HepG2 (cell line): ENCODE measurements around the gene CA4. TPM values are rescaled to one million over a fixed set of nuclear protein-coding genes. Genes with fewer than 3 reads are reported as not detected.
A peak's percentile ranks its signal among the peaks of the same experiment; 100 is the strongest.

ENCODE experiments used
- FOXP4 ChIP-seq: sonication (generic); formaldehyde crosslinking; IDR thresholded peaks from 2 replicates; pipeline ENCODE4 v1.4.0; 2020; ENCODE audit warnings: missing genetic modification reagents
- GPN1 ChIP-seq: sonication (generic); formaldehyde crosslinking; IDR thresholded peaks from 2 replicates; pipeline ENCODE4 v1.5.1; 2020; ENCODE audit warnings: missing genetic modification reagents, borderline replicate concordance
- MAF1 ChIP-seq: sonication (generic); formaldehyde crosslinking; IDR thresholded peaks from 2 replicates; pipeline ENCODE4 v1.5.0; 2020; ENCODE audit warnings: missing genetic modification reagents, borderline replicate concordance
- NR3C1 ChIP-seq: sonication (generic); formaldehyde crosslinking; IDR thresholded peaks from 2 replicates; pipeline ENCODE4 v1.4.0; 2020; ENCODE audit warnings: missing genetic modification reagents
- SAFB2 ChIP-seq: sonication (generic); formaldehyde crosslinking; IDR thresholded peaks from 2 replicates; pipeline ENCODE4 v1.5.1; 2020; ENCODE audit warnings: missing genetic modification reagents, low read depth, mild to moderate bottlenecking, borderline replicate concordance
- TFE3 ChIP-seq: IDR thresholded peaks from 2 replicates; pipeline ENCODE4 v1.6.1; 2016
- WIZ ChIP-seq: sonication (generic); formaldehyde crosslinking; IDR thresholded peaks from 2 replicates; pipeline ENCODE4 v1.5.1; 2020; ENCODE audit warnings: mild to moderate bottlenecking, missing genetic modification reagents
- YY1 ChIP-seq: IDR thresholded peaks from 2 replicates; pipeline ENCODE4 v1.6.1; 2011; ENCODE audit warnings: low read length, low read depth, moderate library complexity, mild to moderate bottlenecking; ENCODE audit not compliant: insufficient read depth, insufficient replicate concordance
- ZC3H13 ChIP-seq: sonication (generic); formaldehyde crosslinking; IDR thresholded peaks from 2 replicates; pipeline ENCODE4 v1.8.1; 2023; ENCODE audit warnings: mild to moderate bottlenecking, missing genetic modification reagents, moderate library complexity
- ZNF224 ChIP-seq: sonication (generic); formaldehyde crosslinking; IDR thresholded peaks from 2 replicates; pipeline ENCODE4 v1.5.0; 2020; ENCODE audit warnings: mild to moderate bottlenecking, missing genetic modification reagents
- ZNF30 ChIP-seq: sonication (generic); formaldehyde crosslinking; IDR thresholded peaks from 2 replicates; pipeline ENCODE4 v1.5.0; 2020; ENCODE audit warnings: mild to moderate bottlenecking, missing genetic modification reagents
- ZNF33A ChIP-seq: sonication (generic); formaldehyde crosslinking; IDR thresholded peaks from 2 replicates; pipeline ENCODE4 v1.5.1; 2020; ENCODE audit warnings: missing genetic modification reagents, mild to moderate bottlenecking, moderate library complexity, borderline replicate concordance
- ZNF703 ChIP-seq: sonication (generic); formaldehyde crosslinking; IDR thresholded peaks from 2 replicates; pipeline ENCODE4 v1.5.1; 2020; ENCODE audit warnings: missing genetic modification reagents, mild to moderate bottlenecking, moderate library complexity, borderline replicate concordance
- ZSCAN30 ChIP-seq: sonication (generic); formaldehyde crosslinking; IDR thresholded peaks from 2 replicates; pipeline ENCODE4 v1.5.0; 2020; ENCODE audit warnings: mild to moderate bottlenecking, missing genetic modification reagents
- polyA plus RNA-seq, 8 experiments: library from polyadenylated mRNA; depleted of rRNA in 3 of 8; stranded (reverse) in 7 of 8; unstranded in 1 of 8; fragments of >200 nt; fragmentation: Illumina TruSeq in 4 of 8; extraction: Trizol in 4 of 8; gene quantifications; 2 replicates each; pipeline versions ENCODE4 v1.2.1 to v1.2.3, GENCODE V29; 2011 to 2016; ENCODE audit warnings: low read depth in 4 of 8, missing spikeins in 1 of 8, mixed read lengths in 1 of 8; ENCODE audit not compliant: insufficient read depth in 1 of 8
- total RNA-seq, 5 experiments: library from RNA; depleted of rRNA; stranded (reverse); fragments of >200 nt; fragmentation: Illumina TruSeq; extraction: Trizol; gene quantifications; 2 replicates each; pipeline ENCODE4 v1.2.3, GENCODE V29; 2016; ENCODE audit warnings: low read depth in 1 of 5
- TF ChIP-seq, protein P1 (sequence below): sonication (generic); formaldehyde crosslinking; IDR thresholded peaks from 2 replicates; pipeline ENCODE4 v1.4.0; 2020; ENCODE audit warnings: missing genetic modification reagents, borderline replicate concordance
- TF ChIP-seq, protein P2 (sequence below): sonication (generic); formaldehyde crosslinking; IDR thresholded peaks from 2 replicates; pipeline ENCODE4 v1.5.0; 2020; ENCODE audit warnings: mild to moderate bottlenecking, missing genetic modification reagents
- TF ChIP-seq, protein P3 (sequence below): sonication (generic); formaldehyde crosslinking; IDR thresholded peaks from 2 replicates; pipeline ENCODE4 v1.4.0; 2020; ENCODE audit warnings: missing genetic modification reagents, borderline replicate concordance

The CA4 gene
- total and polyA plus RNA-seq, 2 of the 13 experiments (the other 11 are each of a cell fraction or from before 2014, with no cell fraction given): not detected

- TF ChIP-seq TFE3: no peak
- TF ChIP-seq ZC3H13 (CRISPR knock-in tag): no peak
- TF ChIP-seq ZNF33A (CRISPR knock-in tag): no peak
- TF ChIP-seq ZNF224 (CRISPR knock-in tag): 0 out of 2 replicates have a peak, but pooled peaks have one; percentile 34
- TF ChIP-seq, protein P1, sequence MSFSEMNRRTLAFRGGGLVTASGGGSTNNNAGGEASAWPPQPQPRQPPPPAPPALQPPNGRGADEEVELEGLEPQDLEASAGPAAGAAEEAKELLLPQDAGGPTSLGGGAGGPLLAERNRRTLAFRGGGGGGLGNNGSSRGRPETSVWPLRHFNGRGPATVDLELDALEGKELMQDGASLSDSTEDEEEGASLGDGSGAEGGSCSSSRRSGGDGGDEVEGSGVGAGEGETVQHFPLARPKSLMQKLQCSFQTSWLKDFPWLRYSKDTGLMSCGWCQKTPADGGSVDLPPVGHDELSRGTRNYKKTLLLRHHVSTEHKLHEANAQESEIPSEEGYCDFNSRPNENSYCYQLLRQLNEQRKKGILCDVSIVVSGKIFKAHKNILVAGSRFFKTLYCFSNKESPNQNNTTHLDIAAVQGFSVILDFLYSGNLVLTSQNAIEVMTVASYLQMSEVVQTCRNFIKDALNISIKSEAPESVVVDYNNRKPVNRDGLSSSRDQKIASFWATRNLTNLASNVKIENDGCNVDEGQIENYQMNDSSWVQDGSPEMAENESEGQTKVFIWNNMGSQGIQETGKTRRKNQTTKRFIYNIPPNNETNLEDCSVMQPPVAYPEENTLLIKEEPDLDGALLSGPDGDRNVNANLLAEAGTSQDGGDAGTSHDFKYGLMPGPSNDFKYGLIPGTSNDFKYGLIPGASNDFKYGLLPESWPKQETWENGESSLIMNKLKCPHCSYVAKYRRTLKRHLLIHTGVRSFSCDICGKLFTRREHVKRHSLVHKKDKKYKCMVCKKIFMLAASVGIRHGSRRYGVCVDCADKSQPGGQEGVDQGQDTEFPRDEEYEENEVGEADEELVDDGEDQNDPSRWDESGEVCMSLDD: peak; percentile 92
- no peak for TF ChIP-seq SAFB2
- no peak for TF ChIP-seq NR3C1 (CRISPR knock-in tag)
- TF ChIP-seq ZSCAN30 (CRISPR knock-in tag): no peak
- TF ChIP-seq MAF1 (CRISPR knock-in tag): peak; percentile 92
- TF ChIP-seq YY1: peak; percentile 81
- TF ChIP-seq ZNF703 (CRISPR knock-in tag): 0 out of 2 replicates have a peak, but pooled peaks have one; percentile 81
- TF ChIP-seq, protein P2, sequence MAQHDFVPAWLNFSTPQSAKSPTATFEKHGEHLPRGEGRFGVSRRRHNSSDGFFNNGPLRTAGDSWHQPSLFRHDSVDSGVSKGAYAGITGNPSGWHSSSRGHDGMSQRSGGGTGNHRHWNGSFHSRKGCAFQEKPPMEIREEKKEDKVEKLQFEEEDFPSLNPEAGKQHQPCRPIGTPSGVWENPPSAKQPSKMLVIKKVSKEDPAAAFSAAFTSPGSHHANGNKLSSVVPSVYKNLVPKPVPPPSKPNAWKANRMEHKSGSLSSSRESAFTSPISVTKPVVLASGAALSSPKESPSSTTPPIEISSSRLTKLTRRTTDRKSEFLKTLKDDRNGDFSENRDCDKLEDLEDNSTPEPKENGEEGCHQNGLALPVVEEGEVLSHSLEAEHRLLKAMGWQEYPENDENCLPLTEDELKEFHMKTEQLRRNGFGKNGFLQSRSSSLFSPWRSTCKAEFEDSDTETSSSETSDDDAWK: no peak
- TF ChIP-seq WIZ: peak; percentile 39; the same call in 1 of the 2 replicates
- peak; percentile 53; the same call in 1 of the 2 replicates for TF ChIP-seq FOXP4
- TF ChIP-seq, protein P3, sequence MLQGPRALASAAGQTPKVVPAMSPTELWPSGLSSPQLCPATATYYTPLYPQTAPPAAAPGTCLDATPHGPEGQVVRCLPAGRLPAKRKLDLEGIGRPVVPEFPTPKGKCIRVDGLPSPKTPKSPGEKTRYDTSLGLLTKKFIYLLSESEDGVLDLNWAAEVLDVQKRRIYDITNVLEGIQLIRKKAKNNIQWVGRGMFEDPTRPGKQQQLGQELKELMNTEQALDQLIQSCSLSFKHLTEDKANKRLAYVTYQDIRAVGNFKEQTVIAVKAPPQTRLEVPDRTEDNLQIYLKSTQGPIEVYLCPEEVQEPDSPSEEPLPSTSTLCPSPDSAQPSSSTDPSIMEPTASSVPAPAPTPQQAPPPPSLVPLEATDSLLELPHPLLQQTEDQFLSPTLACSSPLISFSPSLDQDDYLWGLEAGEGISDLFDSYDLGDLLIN (CRISPR knock-in tag): peak; percentile 99; the same call in 1 of the 2 replicates
- no peak for TF ChIP-seq ZNF30 (CRISPR knock-in tag)
- TF ChIP-seq GPN1 (CRISPR knock-in tag): 0 out of 2 replicates have a peak, but pooled peaks have one; percentile 37
These were observed 14.4 kb upstream of the CA4 start (continued) for GRCh38 chr17:60135151-60135950.
